Gastroesophageal sphincter (tissue), 3 donors: ENCODE data around the gene TPST1.

ENCODE experiments used
- EP300 ChIP-seq: sonication (generic); formaldehyde crosslinking; IDR thresholded peaks from one replicate; pipeline ENCODE4 v1.6.1; 2017; ENCODE audit warnings: antibody characterized with exemption, mild to moderate bottlenecking
- POLR2A ChIP-seq, 2 donors: fragments of 450-650 bp; IDR thresholded peaks; one replicate each; pipeline ENCODE4 v1.6.1; 2017; ENCODE audit warnings: antibody characterized with exemption in 2 of 2, mild to moderate bottlenecking in 2 of 2, moderate library complexity in 1 of 2
- TF ChIP-seq, protein P1 (sequence below), 4 experiments: fragments of 200-600 bp in 2 of 4; fragments of 450-650 bp in 2 of 4; sonication (generic) in 1 of 4; IDR thresholded peaks; one replicate each; pipeline ENCODE4 v1.5.1; 2017 to 2019; ENCODE audit warnings: antibody characterized with exemption in 4 of 4, mild to moderate bottlenecking in 2 of 4, moderate library complexity in 2 of 4

DNA sequence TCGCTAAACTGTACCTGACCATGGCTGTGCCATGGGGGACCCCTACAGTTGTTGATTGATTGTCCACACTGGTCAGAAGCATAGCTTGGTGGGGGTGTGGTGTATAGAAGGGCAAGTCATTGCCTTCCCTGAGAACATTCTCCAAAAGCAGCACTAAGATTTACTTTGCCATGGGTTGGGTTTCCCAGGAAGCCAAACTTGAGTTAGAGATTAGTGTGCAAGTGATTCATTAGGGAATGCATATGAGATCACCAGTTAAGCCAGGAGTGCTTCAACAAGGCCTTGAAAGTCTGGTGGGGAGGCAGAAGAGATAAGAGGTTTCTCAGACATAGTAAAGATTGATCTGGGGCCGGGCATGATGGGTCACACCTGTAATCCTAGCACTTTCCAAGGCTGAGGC lies 21.4 kb upstream of the TPST1 start:
- TF ChIP-seq, protein P1, sequence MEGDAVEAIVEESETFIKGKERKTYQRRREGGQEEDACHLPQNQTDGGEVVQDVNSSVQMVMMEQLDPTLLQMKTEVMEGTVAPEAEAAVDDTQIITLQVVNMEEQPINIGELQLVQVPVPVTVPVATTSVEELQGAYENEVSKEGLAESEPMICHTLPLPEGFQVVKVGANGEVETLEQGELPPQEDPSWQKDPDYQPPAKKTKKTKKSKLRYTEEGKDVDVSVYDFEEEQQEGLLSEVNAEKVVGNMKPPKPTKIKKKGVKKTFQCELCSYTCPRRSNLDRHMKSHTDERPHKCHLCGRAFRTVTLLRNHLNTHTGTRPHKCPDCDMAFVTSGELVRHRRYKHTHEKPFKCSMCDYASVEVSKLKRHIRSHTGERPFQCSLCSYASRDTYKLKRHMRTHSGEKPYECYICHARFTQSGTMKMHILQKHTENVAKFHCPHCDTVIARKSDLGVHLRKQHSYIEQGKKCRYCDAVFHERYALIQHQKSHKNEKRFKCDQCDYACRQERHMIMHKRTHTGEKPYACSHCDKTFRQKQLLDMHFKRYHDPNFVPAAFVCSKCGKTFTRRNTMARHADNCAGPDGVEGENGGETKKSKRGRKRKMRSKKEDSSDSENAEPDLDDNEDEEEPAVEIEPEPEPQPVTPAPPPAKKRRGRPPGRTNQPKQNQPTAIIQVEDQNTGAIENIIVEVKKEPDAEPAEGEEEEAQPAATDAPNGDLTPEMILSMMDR (IDR thresholded peaks at IDR 0.05), result no peak
- TF ChIP-seq POLR2A (IDR thresholded peaks at IDR 0.05), result no peak
- no peak for TF ChIP-seq EP300
